Suprapubic skin (tissue), 4 donors: ENCODE results near the gene GPR25. TPM values are rescaled to one million over a fixed set of nuclear protein-coding genes. Genes with fewer than 3 reads are reported as not detected.

Experiments
- DNase-seq, 2 donors: peaks; one replicate each; pipeline ENCODE4 v3.0.0-alpha.2; 2019; ENCODE audit warnings: low spot score in 2 of 2
- H3K27ac ChIP-seq: fragments of 200-600 bp; sonication (generic); one replicate; pipeline ENCODE4 v1.5.1; 2019
- H3K27me3 ChIP-seq: fragments of 200-600 bp; sonication (generic); one replicate; pipeline ENCODE4 v1.5.1; 2019
- H3K36me3 ChIP-seq: fragments of 200-600 bp; sonication (generic); one replicate; pipeline ENCODE4 v1.5.1; 2019
- H3K4me1 ChIP-seq: fragments of 200-600 bp; sonication (generic); one replicate; pipeline ENCODE4 v1.5.1; 2019
- H3K4me3 ChIP-seq: fragments of 200-600 bp; sonication (generic); one replicate; pipeline ENCODE4 v1.5.1; 2019; ENCODE audit warnings: mild to moderate bottlenecking
- H3K9me3 ChIP-seq: fragments of 200-600 bp; sonication (generic); one replicate; pipeline ENCODE4 v1.5.1; 2019
- CTCF ChIP-seq, 2 donors: fragments of 200-600 bp in 1 of 2; fragments of 450-650 bp in 1 of 2; sonication (generic) in 1 of 2; IDR thresholded peaks; one replicate each; pipeline ENCODE4 v1.5.1; 2016 to 2019; ENCODE audit warnings: antibody characterized with exemption in 2 of 2, mild to moderate bottlenecking in 1 of 2, moderate library complexity in 1 of 2
- EP300 ChIP-seq: sonication (generic); formaldehyde crosslinking; IDR thresholded peaks from one replicate; pipeline ENCODE4 v1.6.1; 2017; ENCODE audit warnings: antibody characterized with exemption
- POLR2A ChIP-seq, 2 donors: fragments of 450-650 bp; IDR thresholded peaks; one replicate each; pipeline ENCODE4 v1.6.1; 2017; ENCODE audit warnings: antibody characterized with exemption in 2 of 2, mild to moderate bottlenecking in 2 of 2, moderate library complexity in 2 of 2
- POLR2AphosphoS5 ChIP-seq, 3 donors: sonication (generic); formaldehyde crosslinking; IDR thresholded peaks; one replicate each; pipeline ENCODE4 v1.6.1; 2017; ENCODE audit warnings: antibody characterized with exemption in 3 of 3
- WGBS: methylation state at CpG from one replicate; pipeline ENCODE4 v1.1.5; 2018; 5-methylcytosine and 5-hydroxymethylcytosine counted together
- total RNA-seq, 4 donors: library from RNA; depleted of rRNA; stranded (reverse); fragments of >200 nt; gene quantifications; one replicate each; pipeline ENCODE4 v1.1.0, GENCODE V29; 2016

The GPR25 gene
- total RNA-seq, 4 donors from 2014 or later = not detected

DNA sequence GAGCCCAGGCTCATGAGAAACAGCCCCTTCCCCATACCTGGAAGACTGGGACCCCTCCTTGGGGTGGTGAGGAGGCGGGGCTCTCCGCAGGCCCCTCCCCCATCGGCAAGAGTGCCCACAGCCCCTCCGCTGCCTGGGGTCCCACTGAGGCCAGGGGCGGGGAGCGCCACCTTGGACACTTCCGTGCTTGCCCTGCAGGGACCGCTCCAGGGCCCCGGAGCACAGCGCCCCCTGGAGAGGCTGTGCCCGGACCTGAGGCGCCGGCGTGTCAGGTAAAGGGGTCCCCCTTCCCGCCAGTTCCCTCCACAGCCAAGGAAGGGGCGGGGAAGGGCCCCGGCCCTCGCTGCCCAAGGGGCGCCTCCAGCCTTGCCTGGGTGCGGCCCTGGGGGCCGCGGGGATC lies 43.4 kb downstream of the GPR25 start:
- no peak for DNase-seq
- 70% methylated on average over 4 of the region's 22 CpGs for WGBS
- no peaks in the 10 kb centered on the region for H3K9me3 ChIP-seq
- TF ChIP-seq POLR2AphosphoS5 (IDR thresholded peaks at IDR 0.05) (no peak), CTCF (IDR thresholded peaks at IDR 0.05) (no peak), EP300 (no peak), POLR2A (IDR thresholded peaks at IDR 0.05) (no peak)
- no peak overlapping the region for H3K4me3 ChIP-seq
- no peaks in the 10 kb centered on the region for H3K36me3 ChIP-seq
- H3K27me3 ChIP-seq = peaks cover 2% of the 10 kb centered on the region
- H3K4me1 ChIP-seq = peaks cover 46% of the 10 kb centered on the region
- no peak overlapping the region for H3K27ac ChIP-seq

DNA sequence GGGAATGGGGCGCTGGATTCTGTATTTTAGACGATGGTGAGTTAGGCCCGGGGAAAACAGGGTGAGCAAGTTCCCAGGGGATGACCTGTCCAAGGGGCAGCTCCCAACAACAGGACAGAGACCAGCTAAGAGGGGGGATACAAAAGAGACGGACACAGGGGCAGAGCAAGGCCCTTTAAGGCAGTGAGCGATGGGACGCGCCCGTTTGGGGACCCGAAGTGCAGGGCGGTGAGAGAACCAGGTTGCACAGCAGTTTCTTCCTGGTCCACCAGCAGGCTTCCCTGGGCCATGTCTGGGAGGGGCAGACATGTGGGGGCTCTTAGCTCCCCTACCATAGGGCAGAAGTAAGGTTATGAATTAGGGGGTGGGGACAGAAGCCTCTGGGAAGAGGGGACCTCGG lies 43.9 kb downstream of the GPR25 start:
- H3K36me3 ChIP-seq = no peaks in the 10 kb centered on the region
- peaks cover 42% of the 10 kb centered on the region for H3K4me1 ChIP-seq
- H3K27me3 ChIP-seq = peaks cover 2% of the 10 kb centered on the region
- no peak for DNase-seq
- TF ChIP-seq POLR2AphosphoS5 (IDR thresholded peaks at IDR 0.05) (no peak), CTCF (IDR thresholded peaks at IDR 0.05) (no peak), EP300 (no peak), POLR2A (IDR thresholded peaks at IDR 0.05) (no peak)
- 67% methylated on average over 11 of the region's 11 CpGs for WGBS
- no peak overlapping the region for H3K4me3 ChIP-seq
- peak overlapping the region; percentile 59 for H3K27ac ChIP-seq
- no peaks in the 10 kb centered on the region for H3K9me3 ChIP-seq

GRCh38 chr1:200917291-200917817 lies 44.6 kb downstream of the GPR25 start:
- 68% methylated on average over 7 of the region's 7 CpGs for WGBS

DNA sequence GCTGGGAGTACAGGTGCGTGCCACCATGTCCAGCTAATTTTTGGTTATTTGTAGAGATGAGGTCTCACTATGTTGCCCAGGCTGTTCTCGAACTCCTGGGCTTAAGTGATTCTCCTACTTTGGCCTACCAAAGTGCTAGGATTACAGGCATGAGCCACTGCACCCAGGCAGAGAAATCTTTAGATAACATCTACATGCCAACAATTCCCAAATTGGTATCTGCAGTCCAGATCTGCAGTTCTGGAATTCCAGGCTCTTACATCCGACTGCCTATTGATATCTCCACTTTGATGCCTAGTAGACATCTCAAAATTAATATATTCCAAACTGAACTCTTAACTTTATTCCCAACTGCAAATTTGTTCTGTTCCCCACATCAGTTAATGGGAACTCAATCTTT lies 45.2 kb downstream of the GPR25 start:
- DNase-seq = peak in 1 of 2 donors; percentile 3
- TF ChIP-seq EP300 (no peak), POLR2AphosphoS5 (IDR thresholded peaks at IDR 0.05) (no peak), CTCF (IDR thresholded peaks at IDR 0.05) (no peak), POLR2A (IDR thresholded peaks at IDR 0.05) (no peak)
- no peak overlapping the region for H3K27ac ChIP-seq
- H3K36me3 ChIP-seq = no peaks in the 10 kb centered on the region
- H3K9me3 ChIP-seq = no peaks in the 10 kb centered on the region
- peaks cover 30% of the 10 kb centered on the region for H3K4me1 ChIP-seq
- H3K4me3 ChIP-seq = no peak overlapping the region
- peaks cover 2% of the 10 kb centered on the region for H3K27me3 ChIP-seq
- 86% methylated on average over 3 of the region's 3 CpGs for WGBS

More at GRCh38 chr1:200917291-200917817, 44.6 kb downstream of the GPR25 start:
- Histone ChIP-seq H3K27ac (peak overlapping the region; percentile 59), H3K36me3 (no peaks in the 10 kb centered on the region), H3K4me1 (peaks cover 37% of the 10 kb centered on the region), H3K9me3 (no peaks in the 10 kb centered on the region), H3K27me3 (peaks cover 2% of the 10 kb centered on the region), H3K4me3 (no peak overlapping the region)
- peak in 1 of 2 donors; percentile 70 for DNase-seq
- no peak for TF ChIP-seq POLR2AphosphoS5 (IDR thresholded peaks at IDR 0.05)
- no peak for TF ChIP-seq CTCF (IDR thresholded peaks at IDR 0.05)
- TF ChIP-seq EP300 = no peak
- TF ChIP-seq POLR2A (IDR thresholded peaks at IDR 0.05) = no peak

DNA sequence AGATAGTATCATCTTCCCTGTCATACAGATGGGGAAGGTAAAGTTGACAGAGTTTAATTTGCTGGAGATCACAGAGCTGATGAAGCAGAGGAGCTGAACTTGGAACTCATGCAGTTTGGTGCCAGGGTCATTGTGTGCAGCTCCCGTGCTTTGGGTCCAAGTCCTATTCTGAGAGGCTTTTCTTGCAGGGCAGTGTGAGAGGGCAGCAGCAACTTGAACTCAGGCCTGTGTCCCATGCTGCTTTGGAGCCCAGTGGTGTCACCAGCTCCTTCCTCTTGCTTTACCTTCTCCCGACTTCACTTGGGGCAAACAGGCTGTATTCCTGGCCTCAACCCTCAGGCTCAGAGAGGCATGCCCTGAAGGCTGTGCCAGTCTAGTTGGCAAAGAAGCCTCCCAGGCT lies 46.6 kb downstream of the GPR25 start:
- H3K9me3 ChIP-seq = no peaks in the 10 kb centered on the region
- no peak overlapping the region for H3K4me3 ChIP-seq
- TF ChIP-seq POLR2A (IDR thresholded peaks at IDR 0.05) = no peak
- no peak for TF ChIP-seq CTCF (IDR thresholded peaks at IDR 0.05)
- TF ChIP-seq POLR2AphosphoS5 (IDR thresholded peaks at IDR 0.05) = no peak
- no peak for TF ChIP-seq EP300
- peaks cover 2% of the 10 kb centered on the region for H3K27me3 ChIP-seq
- H3K4me1 ChIP-seq = peaks cover 21% of the 10 kb centered on the region
- peak in 1 of 2 donors; percentile 17 for DNase-seq
- 79% methylated on average over 2 of the region's 2 CpGs for WGBS
- H3K27ac ChIP-seq = no peak overlapping the region
- no peaks in the 10 kb centered on the region for H3K36me3 ChIP-seq
